Measurements from ENCODE around the gene CTCF.

DNA sequence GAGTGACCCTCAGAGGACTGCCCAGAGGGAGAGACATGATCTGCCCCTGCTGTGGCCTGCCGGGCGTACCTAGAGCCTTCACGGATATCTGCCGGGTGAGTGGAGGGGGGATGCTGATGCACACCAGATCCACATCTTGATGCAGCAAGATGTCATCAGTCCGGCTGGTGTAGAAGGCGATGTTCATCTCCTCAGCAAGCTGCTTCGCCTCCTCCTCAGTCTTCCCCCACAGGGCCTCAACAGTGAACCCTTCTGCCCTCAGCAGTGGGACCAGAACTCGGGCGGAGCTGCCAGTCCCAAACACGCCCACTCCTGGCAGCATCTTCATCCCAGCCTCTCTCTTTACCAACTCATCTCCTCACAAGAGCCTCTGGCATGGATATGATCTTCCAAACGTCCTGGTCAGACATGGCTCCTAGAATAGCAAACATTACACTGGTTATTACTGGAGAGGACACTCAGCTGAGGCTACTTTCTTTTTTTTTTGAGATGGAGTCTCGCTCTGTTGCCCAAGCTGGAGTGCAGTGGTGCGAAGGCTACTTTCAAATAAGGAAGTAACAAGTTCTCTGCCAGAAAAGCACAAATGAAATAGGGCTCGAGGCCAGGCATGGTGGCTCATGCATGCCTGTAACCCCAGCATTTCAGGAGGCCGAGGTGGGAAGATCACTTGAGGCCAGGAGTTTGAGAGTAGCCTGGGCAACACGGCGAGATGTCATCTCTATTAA is 123.2 kb downstream of the CTCF start:
- TF ChIP-seq, protein P1, sequence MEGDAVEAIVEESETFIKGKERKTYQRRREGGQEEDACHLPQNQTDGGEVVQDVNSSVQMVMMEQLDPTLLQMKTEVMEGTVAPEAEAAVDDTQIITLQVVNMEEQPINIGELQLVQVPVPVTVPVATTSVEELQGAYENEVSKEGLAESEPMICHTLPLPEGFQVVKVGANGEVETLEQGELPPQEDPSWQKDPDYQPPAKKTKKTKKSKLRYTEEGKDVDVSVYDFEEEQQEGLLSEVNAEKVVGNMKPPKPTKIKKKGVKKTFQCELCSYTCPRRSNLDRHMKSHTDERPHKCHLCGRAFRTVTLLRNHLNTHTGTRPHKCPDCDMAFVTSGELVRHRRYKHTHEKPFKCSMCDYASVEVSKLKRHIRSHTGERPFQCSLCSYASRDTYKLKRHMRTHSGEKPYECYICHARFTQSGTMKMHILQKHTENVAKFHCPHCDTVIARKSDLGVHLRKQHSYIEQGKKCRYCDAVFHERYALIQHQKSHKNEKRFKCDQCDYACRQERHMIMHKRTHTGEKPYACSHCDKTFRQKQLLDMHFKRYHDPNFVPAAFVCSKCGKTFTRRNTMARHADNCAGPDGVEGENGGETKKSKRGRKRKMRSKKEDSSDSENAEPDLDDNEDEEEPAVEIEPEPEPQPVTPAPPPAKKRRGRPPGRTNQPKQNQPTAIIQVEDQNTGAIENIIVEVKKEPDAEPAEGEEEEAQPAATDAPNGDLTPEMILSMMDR (IDR thresholded peaks at IDR 0.05) = no peak
- TF ChIP-seq POLR2AphosphoS5 (IDR thresholded peaks at IDR 0.05) (no peak), POLR2A (IDR thresholded peaks at IDR 0.05) (no peak)

Measured in suprapubic skin (tissue), 4 donors.